ENCODE measurements around the gene SEMA5B. TPM values are rescaled to one million over a fixed set of nuclear protein-coding genes. Genes with fewer than 3 reads are reported as not detected.

SEMA5B gene
- total RNA-seq, 3 donors from 2014 or later (not counting 1 experiment from before 2014, with no cell fraction given): 0.23 TPM; not detected in 2

DNA sequence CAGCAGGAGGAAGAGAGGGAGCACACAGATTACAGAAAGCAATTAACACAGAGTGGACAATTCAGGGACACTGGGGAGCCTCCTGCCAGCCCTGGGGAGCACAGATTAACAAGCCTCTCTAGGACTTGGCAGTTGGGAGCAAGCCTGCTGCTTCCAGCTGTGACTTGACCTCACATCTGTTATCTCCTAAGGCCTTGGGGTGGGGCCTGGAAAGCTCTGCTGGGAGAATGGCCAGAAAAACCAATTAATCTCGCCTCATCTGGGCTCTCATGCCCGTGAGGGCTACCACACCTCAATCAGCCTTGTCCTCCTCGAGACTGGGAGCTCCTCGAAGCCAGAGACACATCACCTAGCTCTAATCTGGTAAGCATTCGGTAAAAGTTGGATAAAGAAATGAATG, 39.1 kb downstream of the SEMA5B start:
- no peaks in the 10 kb centered on the region for H3K9me3 ChIP-seq (ENCODE audit: control insufficient read depth, insufficient read depth, low read length)
- H3K27ac ChIP-seq (ENCODE audit: low read length): no peak overlapping the region
- Mint-ChIP-seq H3K4me3 (no peak overlapping the region), H3K27me3 (ENCODE audit: low read depth in 2 of 2) (peaks cover 41 to 76% of the 10 kb centered on the region in 2 donors), H3K27ac (no peak overlapping the region), H3K9me3 (no peaks in the 10 kb centered on the region), H3K36me3 (no peaks in the 10 kb centered on the region), H3K4me1 (no peaks in the 10 kb centered on the region)
- H3K27me3 ChIP-seq (ENCODE audit: control insufficient read depth, insufficient read depth, low read length): peaks cover 5% of the 10 kb centered on the region
- H3K4me3 ChIP-seq (ENCODE audit: low read length): no peak overlapping the region
- no peak for DNase-seq
- no peaks in the 10 kb centered on the region for H3K36me3 ChIP-seq (ENCODE audit: control insufficient read depth, insufficient read depth, low read length)
- H3K4me1 ChIP-seq (ENCODE audit: control insufficient read depth, insufficient read depth, low read length): no peaks in the 10 kb centered on the region
- TF ChIP-seq, protein P1, sequence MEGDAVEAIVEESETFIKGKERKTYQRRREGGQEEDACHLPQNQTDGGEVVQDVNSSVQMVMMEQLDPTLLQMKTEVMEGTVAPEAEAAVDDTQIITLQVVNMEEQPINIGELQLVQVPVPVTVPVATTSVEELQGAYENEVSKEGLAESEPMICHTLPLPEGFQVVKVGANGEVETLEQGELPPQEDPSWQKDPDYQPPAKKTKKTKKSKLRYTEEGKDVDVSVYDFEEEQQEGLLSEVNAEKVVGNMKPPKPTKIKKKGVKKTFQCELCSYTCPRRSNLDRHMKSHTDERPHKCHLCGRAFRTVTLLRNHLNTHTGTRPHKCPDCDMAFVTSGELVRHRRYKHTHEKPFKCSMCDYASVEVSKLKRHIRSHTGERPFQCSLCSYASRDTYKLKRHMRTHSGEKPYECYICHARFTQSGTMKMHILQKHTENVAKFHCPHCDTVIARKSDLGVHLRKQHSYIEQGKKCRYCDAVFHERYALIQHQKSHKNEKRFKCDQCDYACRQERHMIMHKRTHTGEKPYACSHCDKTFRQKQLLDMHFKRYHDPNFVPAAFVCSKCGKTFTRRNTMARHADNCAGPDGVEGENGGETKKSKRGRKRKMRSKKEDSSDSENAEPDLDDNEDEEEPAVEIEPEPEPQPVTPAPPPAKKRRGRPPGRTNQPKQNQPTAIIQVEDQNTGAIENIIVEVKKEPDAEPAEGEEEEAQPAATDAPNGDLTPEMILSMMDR (IDR thresholded peaks at IDR 0.05): no peak
- intact Hi-C loops (cut with micrococcal nuclease): no loop called here
- ATAC-seq: no peak
- WGBS (ENCODE audit: insufficient coverage): 76% methylated on average over 5 of the region's 5 CpGs

DNA sequence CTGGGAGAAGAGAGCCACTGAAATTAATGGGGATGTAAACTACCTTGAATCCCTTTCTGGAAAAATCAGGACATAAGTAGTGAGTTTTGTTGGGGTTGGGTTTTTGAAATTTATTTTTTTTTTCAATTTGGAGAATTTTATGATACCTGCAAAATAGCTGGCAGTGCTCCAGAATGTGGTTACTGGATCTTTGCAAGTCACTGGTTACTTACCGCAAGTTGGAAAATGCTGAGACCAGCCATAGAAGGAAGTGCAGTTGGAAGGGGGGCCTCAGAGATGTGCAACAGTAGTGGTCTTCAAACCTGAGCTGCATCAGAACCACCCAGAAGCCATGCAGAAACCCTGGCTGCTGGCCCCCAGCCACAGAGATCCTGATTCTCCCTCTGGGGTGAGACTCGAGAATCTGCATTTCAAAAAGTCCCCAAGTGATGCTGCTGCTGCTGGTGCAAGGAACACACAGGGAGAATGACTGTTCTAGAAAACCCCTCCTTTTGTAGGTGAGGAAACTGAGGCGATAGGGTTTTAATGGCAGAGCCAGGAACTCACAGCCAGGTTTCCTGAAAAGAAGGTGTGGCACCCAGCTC, 39.7 kb downstream of the SEMA5B start:
- DNase-seq: no peak
- Histone ChIP-seq H3K36me3 (ENCODE audit: control insufficient read depth, insufficient read depth, low read length) (no peaks in the 10 kb centered on the region), H3K9me3 (ENCODE audit: control insufficient read depth, insufficient read depth, low read length) (no peaks in the 10 kb centered on the region), H3K27ac (ENCODE audit: low read length) (no peak overlapping the region), H3K4me1 (ENCODE audit: control insufficient read depth, insufficient read depth, low read length) (no peaks in the 10 kb centered on the region), H3K27me3 (ENCODE audit: control insufficient read depth, insufficient read depth, low read length) (peaks cover 5% of the 10 kb centered on the region), H3K4me3 (ENCODE audit: low read length) (no peak overlapping the region)
- Mint-ChIP-seq H3K4me1 (no peaks in the 10 kb centered on the region), H3K27me3 (ENCODE audit: low read depth in 2 of 2) (peaks cover 42 to 73% of the 10 kb centered on the region in 2 donors), H3K27ac (no peak overlapping the region), H3K36me3 (no peaks in the 10 kb centered on the region), H3K9me3 (no peaks in the 10 kb centered on the region), H3K4me3 (no peak overlapping the region)
- intact Hi-C loops (cut with micrococcal nuclease): no loop called here
- TF ChIP-seq, protein P1 (IDR thresholded peaks at IDR 0.05): no peak
- no peak for ATAC-seq
- 18% methylated on average over 3 of the region's 3 CpGs for WGBS (ENCODE audit: insufficient coverage)

DNA sequence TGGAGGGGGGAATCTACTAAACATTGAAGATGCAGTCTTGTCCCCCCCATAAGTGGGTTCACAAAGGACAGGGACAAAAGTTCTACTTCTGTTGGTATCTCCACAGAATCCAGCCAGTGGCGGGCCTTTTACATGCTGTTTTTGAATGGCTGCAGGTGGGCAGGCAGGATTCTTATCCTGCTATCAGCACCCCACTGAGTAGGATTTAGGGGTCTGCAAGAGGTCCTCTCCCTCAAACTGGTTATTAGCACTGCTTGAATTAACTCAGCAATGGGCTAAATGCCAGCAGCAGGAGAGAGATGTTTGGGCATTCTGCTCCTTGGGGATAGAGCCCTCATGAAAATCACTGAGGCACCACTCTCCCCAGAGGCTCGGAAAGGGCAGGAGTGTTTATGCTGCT, 40.3 kb downstream of the SEMA5B start:
- Histone ChIP-seq H3K9me3 (ENCODE audit: control insufficient read depth, insufficient read depth, low read length) (no peaks in the 10 kb centered on the region), H3K36me3 (ENCODE audit: control insufficient read depth, insufficient read depth, low read length) (no peaks in the 10 kb centered on the region), H3K4me1 (ENCODE audit: control insufficient read depth, insufficient read depth, low read length) (no peaks in the 10 kb centered on the region), H3K27me3 (ENCODE audit: control insufficient read depth, insufficient read depth, low read length) (peaks cover 5% of the 10 kb centered on the region), H3K4me3 (ENCODE audit: low read length) (no peak overlapping the region), H3K27ac (ENCODE audit: low read length) (no peak overlapping the region)
- intact Hi-C loops (cut with micrococcal nuclease): no loop called here
- no peaks in the 10 kb centered on the region for H3K4me1 Mint-ChIP-seq
- TF ChIP-seq, protein P1 (IDR thresholded peaks at IDR 0.05): no peak
- no peak for ATAC-seq
- no peaks in the 10 kb centered on the region for H3K36me3 Mint-ChIP-seq
- WGBS (ENCODE audit: insufficient coverage): 83% methylated on average over 2 of the region's 2 CpGs
- peaks cover 47 to 71% of the 10 kb centered on the region in 2 donors for H3K27me3 Mint-ChIP-seq (ENCODE audit: low read depth in 2 of 2)
- H3K4me3 Mint-ChIP-seq: no peak overlapping the region
- DNase-seq: no peak
- H3K27ac Mint-ChIP-seq: no peak overlapping the region
- no peaks in the 10 kb centered on the region for H3K9me3 Mint-ChIP-seq

DNA sequence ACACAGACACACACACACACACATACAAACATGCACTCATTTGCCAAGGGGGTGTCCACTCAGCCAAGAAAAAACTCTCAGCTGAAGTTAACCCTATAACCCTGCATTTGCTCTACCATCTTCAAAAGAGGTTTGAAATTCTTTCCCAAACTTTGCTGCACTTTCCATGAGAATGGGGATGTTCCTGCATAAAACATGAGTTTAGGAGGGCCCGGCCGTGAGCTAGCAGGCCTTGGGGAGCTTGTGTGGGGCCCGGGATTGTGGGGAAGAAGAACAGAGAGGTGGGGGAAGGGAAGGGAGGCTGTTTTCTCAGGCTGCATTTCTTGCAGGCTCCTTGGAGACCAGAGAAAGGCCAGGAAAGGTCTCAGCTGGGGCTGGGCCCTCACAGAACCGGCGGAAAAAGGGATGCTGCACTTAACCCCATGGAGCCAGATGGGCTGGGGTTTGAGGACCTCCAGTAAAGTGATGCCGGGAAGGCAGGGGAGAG, 40.8 kb downstream of the SEMA5B start:
- H3K9me3 Mint-ChIP-seq: no peaks in the 10 kb centered on the region
- TF ChIP-seq, protein P1 (IDR thresholded peaks at IDR 0.05): no peak
- no peaks in the 10 kb centered on the region for H3K36me3 Mint-ChIP-seq
- intact Hi-C loops (cut with micrococcal nuclease): no loop called here
- H3K4me1 Mint-ChIP-seq: no peaks in the 10 kb centered on the region
- no peaks in the 10 kb centered on the region for H3K9me3 ChIP-seq (ENCODE audit: control insufficient read depth, insufficient read depth, low read length)
- no peak overlapping the region for H3K4me3 ChIP-seq (ENCODE audit: low read length)
- 71% methylated on average over 6 of the region's 6 CpGs for WGBS (ENCODE audit: insufficient coverage)
- peaks cover 47 to 72% of the 10 kb centered on the region in 2 donors for H3K27me3 Mint-ChIP-seq (ENCODE audit: low read depth in 2 of 2)
- no peak overlapping the region for H3K4me3 Mint-ChIP-seq
- DNase-seq (no peak), ATAC-seq (no peak)
- no peaks in the 10 kb centered on the region for H3K36me3 ChIP-seq (ENCODE audit: control insufficient read depth, insufficient read depth, low read length)
- H3K27ac ChIP-seq (ENCODE audit: low read length): no peak overlapping the region
- no peaks in the 10 kb centered on the region for H3K4me1 ChIP-seq (ENCODE audit: control insufficient read depth, insufficient read depth, low read length)
- H3K27ac Mint-ChIP-seq: no peak overlapping the region
- peaks cover 5% of the 10 kb centered on the region for H3K27me3 ChIP-seq (ENCODE audit: control insufficient read depth, insufficient read depth, low read length)

All from natural killer cell (primary cell).